HG03571 (cell line): ENCODE data around the gene SECISBP2.
"Not testable (repeated sequence)": the region's sequence is repeated elsewhere in the genome, so short reads cannot be mapped to it uniquely, and the experiment has no call there.

Experiments used
- ATAC-seq: cut with Tn5 transposase; IDR thresholded peaks from one replicate; pipeline ENCODE4 v1.9.1; 2021; ENCODE audit not compliant: unreplicated experiment

SECISBP2 gene

GRCh38 chr9:89318123-89319014, at the start of gene SECISBP2:
TSS of gene SECISBP2 (plus strand) at chr9:89318500. CDS start at chr9:89318577, 77 bp downstream.
- ATAC-seq = peak; percentile 89

GRCh38 chr9:89273528-89274279, 44.6 kb upstream of the SECISBP2 start:
- ATAC-seq = no peak

- no peak for ATAC-seq
These were observed 43.5 kb upstream of the SECISBP2 start for GRCh38 chr9:89274838-89275237.

- ATAC-seq = not testable (repeated sequence)
These were observed 42.3 kb upstream of the SECISBP2 start for GRCh38 chr9:89276040-89276439.

GRCh38 chr9:89277043-89277442, 41.3 kb upstream of the SECISBP2 start:
- no peak for ATAC-seq

GRCh38 chr9:89277454-89277853, 40.8 kb upstream of the SECISBP2 start:
- ATAC-seq = no peak

- no peak for ATAC-seq
These were observed 39.7 kb upstream of the SECISBP2 start for GRCh38 chr9:89278551-89278950.

- ATAC-seq = no peak
These were observed 39.1 kb upstream of the SECISBP2 start for GRCh38 chr9:89278997-89279739.

GRCh38 chr9:89281106-89281505, 37.2 kb upstream of the SECISBP2 start:
- no peak for ATAC-seq

- ATAC-seq = not testable (repeated sequence)
These were observed 35.9 kb upstream of the SECISBP2 start for GRCh38 chr9:89282248-89282968.

- ATAC-seq = no peak
These were observed 34.2 kb upstream of the SECISBP2 start for GRCh38 chr9:89284076-89284475.

- ATAC-seq = no peak
These were observed 26.6 kb upstream of the SECISBP2 start for GRCh38 chr9:89291741-89292140.

- no peak for ATAC-seq
These were observed 25.3 kb upstream of the SECISBP2 start for GRCh38 chr9:89293014-89293413.

GRCh38 chr9:89295400-89295799, 22.9 kb upstream of the SECISBP2 start:
- ATAC-seq = no peak

GRCh38 chr9:89301996-89302395, 16.3 kb upstream of the SECISBP2 start:
- ATAC-seq = not testable (repeated sequence)

- no peak for ATAC-seq
These were observed 14.1 kb upstream of the SECISBP2 start for GRCh38 chr9:89304020-89304833.

GRCh38 chr9:89304834-89305188, 13.5 kb upstream of the SECISBP2 start:
- no peak for ATAC-seq

GRCh38 chr9:89305868-89306267, 12.4 kb upstream of the SECISBP2 start:
- ATAC-seq = no peak

- ATAC-seq = no peak
These were observed 9.1 kb upstream of the SECISBP2 start for GRCh38 chr9:89309166-89309565.
